Uterus (tissue), 4 donors: Measurements from ENCODE around the gene SLC26A5. TPM values are rescaled to one million over a fixed set of nuclear protein-coding genes. Genes with fewer than 3 reads are reported as not detected.

Experiments used
- DNase-seq, 2 donors: peaks; one replicate each; pipeline ENCODE4 v3.0.0-alpha.2; 2019 to 2020
- H3K27ac ChIP-seq, 2 donors: fragments of 200-600 bp; sonication (generic); 1 replicate in 1 of 2; 2 replicates in 1 of 2; pipeline ENCODE4 v1.5.1; 2016 to 2018
- H3K27me3 ChIP-seq, 2 donors: fragments of 200-600 bp; sonication (generic); one replicate each; pipeline ENCODE4 v1.5.1; 2018 to 2019; ENCODE audit warnings: control low read depth in 1 of 2
- H3K36me3 ChIP-seq, 2 donors: fragments of 200-600 bp; sonication (generic); one replicate each; pipeline ENCODE4 v1.5.1; 2019; ENCODE audit warnings: control low read depth in 1 of 2
- H3K4me1 ChIP-seq, 2 donors: fragments of 200-600 bp; sonication (generic); one replicate each; pipeline ENCODE4 v1.5.1; 2018 to 2019; ENCODE audit warnings: control low read depth in 1 of 2
- H3K4me3 ChIP-seq, 2 donors: fragments of 200-600 bp; sonication (generic); 1 replicate in 1 of 2; 2 replicates in 1 of 2; pipeline ENCODE4 v1.5.1; 2018 to 2019; ENCODE audit warnings: mild to moderate bottlenecking in 1 of 2
- H3K9me3 ChIP-seq, 2 donors: fragments of 200-600 bp; sonication (generic); one replicate each; pipeline ENCODE4 v1.5.1; 2019; ENCODE audit warnings: control low read depth in 1 of 2
- POLR2A ChIP-seq, 2 donors: fragments of 450-650 bp; IDR thresholded peaks; one replicate each; pipeline ENCODE4 v1.6.1; 2016; ENCODE audit warnings: antibody characterized with exemption in 2 of 2, mild to moderate bottlenecking in 1 of 2, moderate library complexity in 1 of 2
- intact Hi-C: fragments of 100-400 bp; cut with DNase I; formaldehyde crosslinking; loops from one replicate; pipeline ENCODE4 v1.15.1; 2023; ENCODE audit warnings: low total_unique reads
- small RNA-seq: library from RNA; depleted of rRNA; stranded (forward); fragments of <200 nt; gene quantifications from one replicate; pipeline ENCODE3, GENCODE V24; 2016
- total RNA-seq, 4 donors: library from RNA; depleted of rRNA in 3 of 4; stranded (reverse); fragments of >200 nt in 3 of 4; gene quantifications; one replicate each; pipeline versions ENCODE4 v1.1.0 to v1.2.4, GENCODE V29; 2014 to 2023
- TF ChIP-seq, protein P1 (sequence below), 4 experiments: fragments of 200-600 bp in 2 of 4; fragments of 450-650 bp in 2 of 4; sonication (generic) in 2 of 4; IDR thresholded peaks; one replicate each; pipeline ENCODE4 v1.5.1; 2016 to 2019; ENCODE audit warnings: antibody characterized with exemption in 4 of 4, mild to moderate bottlenecking in 2 of 4, moderate library complexity in 1 of 4
- donor health status: DM: yes; HTN: yes; CAD: no.

Gene SLC26A5
- total RNA-seq, 4 donors from 2014 or later = 0.28 to 0.37 TPM; not detected in 2

DNA sequence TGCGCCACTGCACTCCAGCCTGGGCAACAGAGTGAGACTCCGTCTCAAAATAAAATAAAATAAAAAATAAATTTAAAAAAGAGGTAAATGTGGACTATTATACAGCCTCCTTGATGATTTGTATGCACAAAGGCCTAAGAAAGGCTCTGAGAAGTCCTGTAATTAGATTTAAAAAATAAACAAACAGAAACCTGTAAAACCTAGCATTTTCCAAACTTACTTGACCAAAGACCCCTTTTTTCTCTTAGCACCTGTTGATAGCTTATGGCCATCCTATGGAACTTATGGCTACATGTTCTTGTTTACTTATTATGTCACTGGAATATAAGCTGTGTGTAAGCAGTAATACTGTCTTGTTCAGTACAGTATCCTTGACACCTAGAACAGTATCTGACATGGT lies 107.1 kb downstream of the SLC26A5 start:
- DNase-seq = no peak
- H3K9me3 ChIP-seq = no peaks in the 10 kb centered on the region
- intact Hi-C loops = no loop called here
- no peak overlapping the region for H3K27ac ChIP-seq
- no peak overlapping the region for H3K4me3 ChIP-seq
- no peaks in the 10 kb centered on the region for H3K36me3 ChIP-seq
- TF ChIP-seq POLR2A (IDR thresholded peaks at IDR 0.05) = no peak
- TF ChIP-seq, protein P1, sequence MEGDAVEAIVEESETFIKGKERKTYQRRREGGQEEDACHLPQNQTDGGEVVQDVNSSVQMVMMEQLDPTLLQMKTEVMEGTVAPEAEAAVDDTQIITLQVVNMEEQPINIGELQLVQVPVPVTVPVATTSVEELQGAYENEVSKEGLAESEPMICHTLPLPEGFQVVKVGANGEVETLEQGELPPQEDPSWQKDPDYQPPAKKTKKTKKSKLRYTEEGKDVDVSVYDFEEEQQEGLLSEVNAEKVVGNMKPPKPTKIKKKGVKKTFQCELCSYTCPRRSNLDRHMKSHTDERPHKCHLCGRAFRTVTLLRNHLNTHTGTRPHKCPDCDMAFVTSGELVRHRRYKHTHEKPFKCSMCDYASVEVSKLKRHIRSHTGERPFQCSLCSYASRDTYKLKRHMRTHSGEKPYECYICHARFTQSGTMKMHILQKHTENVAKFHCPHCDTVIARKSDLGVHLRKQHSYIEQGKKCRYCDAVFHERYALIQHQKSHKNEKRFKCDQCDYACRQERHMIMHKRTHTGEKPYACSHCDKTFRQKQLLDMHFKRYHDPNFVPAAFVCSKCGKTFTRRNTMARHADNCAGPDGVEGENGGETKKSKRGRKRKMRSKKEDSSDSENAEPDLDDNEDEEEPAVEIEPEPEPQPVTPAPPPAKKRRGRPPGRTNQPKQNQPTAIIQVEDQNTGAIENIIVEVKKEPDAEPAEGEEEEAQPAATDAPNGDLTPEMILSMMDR (IDR thresholded peaks at IDR 0.05) = no peak
- no peaks in the 10 kb centered on the region for H3K27me3 ChIP-seq
- peaks cover 0 to 4% of the 10 kb centered on the region in 2 donors for H3K4me1 ChIP-seq

DNA sequence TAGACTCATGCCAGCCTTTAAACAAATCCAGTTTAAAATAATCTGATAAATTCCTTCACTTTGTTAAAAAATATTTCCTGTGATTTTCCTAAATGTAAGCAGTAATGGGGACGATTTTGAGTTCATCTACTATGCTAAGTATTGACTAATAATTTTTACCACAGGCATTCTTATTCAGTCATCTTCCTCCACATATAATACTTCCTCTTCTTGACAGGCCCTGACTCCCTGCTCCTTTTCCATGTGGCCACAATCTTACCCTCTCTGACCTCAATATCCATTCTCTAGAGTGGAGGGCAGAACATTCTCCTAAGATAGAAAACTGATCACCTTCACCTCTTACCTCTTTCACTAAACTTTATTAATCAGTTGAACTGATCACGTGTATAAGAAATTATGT lies 109.2 kb downstream of the SLC26A5 start:
- Histone ChIP-seq H3K4me3 (no peak overlapping the region), H3K36me3 (no peaks in the 10 kb centered on the region), H3K27ac (no peak overlapping the region), H3K27me3 (no peaks in the 10 kb centered on the region), H3K4me1 (no peaks in the 10 kb centered on the region), H3K9me3 (no peaks in the 10 kb centered on the region)
- intact Hi-C loops = no loop called here
- DNase-seq = no peak
- no peak for TF ChIP-seq POLR2A (IDR thresholded peaks at IDR 0.05)
- TF ChIP-seq, protein P1 (IDR thresholded peaks at IDR 0.05) = no peak

DNA sequence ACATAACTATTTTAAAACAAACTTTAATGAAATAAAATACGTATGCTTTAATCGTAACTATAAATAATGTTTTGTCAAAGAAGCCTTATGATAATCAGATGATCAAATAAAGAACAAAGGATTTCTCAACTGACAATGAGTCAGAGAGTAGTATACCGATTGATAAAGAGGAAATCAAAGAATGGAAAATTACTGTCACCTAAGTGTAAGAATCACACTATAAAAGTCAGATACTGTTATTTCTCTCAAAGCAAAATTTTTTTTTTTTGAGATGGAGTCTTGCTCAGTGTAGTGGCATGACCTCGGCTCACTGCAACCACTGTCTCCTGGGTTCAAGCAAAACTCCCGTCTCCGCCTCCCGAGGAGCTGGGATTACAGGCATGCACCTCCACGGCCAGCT lies 120.3 kb downstream of the SLC26A5 start:
- Histone ChIP-seq H3K27ac (no peak overlapping the region), H3K4me1 (no peaks in the 10 kb centered on the region), H3K4me3 (no peak overlapping the region), H3K36me3 (no peaks in the 10 kb centered on the region), H3K9me3 (no peaks in the 10 kb centered on the region), H3K27me3 (no peaks in the 10 kb centered on the region)
- intact Hi-C loops = no loop called here
- no peak for DNase-seq
- TF ChIP-seq, protein P1 (IDR thresholded peaks at IDR 0.05) = no peak
- no peak for TF ChIP-seq POLR2A (IDR thresholded peaks at IDR 0.05)

Small RNA genes within 50 kb of the gene (small RNA-seq; reads per million reads assigned to genes)
- gene RF00019 (not detected), gene RPS29P16 (not detected)

Other genes with a start within 250 kb of the SLC26A5 start
- 10 to 100 TPM; 29.2 to 85.7 (median 45.6) TPM for gene PMPCB, start 148.8 kb downstream of the SLC26A5 start, total RNA-seq
- gene DNAJC2, start 101.4 kb downstream of the SLC26A5 start, total RNA-seq = 10 to 100 TPM in 2 of 4 donors, 1 to 10 TPM in 2; 2.6 to 27.9 (median 15.9) TPM
- gene PSMC2, start 98.6 kb downstream of the SLC26A5 start, total RNA-seq = 100 to 1,000 TPM in 1 of 4 donors, 10 to 100 TPM in 3; 30.0 to 128 (median 79.8) TPM